ENCODE results near the gene KIF26B.
A peak's percentile ranks its signal among the peaks of the same experiment; 100 is the strongest.

KIF26B gene

DNA sequence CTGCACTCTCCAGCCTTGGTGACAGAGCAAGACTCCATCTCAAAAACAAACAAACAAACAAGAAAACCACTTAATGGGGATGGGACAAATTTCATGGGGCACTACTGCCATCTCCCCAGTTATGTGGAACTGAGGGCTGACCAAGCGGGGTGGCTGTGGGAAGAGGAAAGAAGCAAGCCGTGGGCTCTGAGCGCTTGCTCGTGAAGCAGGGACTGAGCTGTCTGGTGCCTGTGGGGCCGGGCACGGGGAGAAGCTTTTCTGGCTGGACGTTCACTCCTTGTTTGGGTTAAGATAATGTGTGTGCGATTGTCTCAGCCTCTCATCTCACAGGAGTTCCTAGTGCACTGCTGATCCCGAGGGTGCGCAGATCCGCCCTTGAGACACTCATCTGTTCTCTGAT is 22.0 kb upstream of the KIF26B start:
- no peak for DNase-seq (ENCODE audit: low read depth in 1 of 2, low spot score in 1 of 2)

DNA sequence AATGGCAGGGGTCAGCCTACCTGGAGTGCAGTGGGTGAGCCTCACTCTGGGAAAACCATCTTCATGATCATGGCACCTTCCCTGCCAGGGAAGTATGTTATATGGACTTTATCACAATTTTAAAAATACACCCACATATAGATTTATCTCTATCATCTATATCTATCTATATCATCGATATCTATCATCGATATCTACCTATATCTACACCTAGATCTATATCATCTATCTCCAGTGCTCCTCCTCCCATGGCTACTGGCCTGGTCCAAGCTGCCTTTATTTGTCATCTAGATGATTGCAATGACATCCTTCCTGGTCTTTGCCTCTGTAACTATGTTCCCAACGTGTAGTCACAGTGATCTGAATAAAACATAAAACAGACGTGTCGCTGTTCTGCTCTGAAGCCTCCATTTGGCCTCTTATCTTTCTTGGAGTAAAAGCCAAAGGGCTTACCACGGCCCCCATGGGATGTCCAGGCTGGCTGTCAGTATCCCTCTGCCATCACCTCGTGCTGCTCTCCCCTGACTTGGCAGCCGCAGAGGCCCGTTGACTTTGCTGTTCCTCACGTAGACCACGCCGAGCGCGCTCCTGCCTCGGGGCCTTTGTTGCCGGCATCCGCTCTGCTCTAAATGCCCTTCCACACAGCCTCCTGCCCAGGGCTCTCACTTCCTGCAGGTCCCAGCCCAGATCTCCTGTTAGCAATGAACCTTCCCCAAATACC is 20.6 kb upstream of the KIF26B start:
- DNase-seq (ENCODE audit: low read depth in 1 of 2, low spot score in 1 of 2) = no peak

DNA sequence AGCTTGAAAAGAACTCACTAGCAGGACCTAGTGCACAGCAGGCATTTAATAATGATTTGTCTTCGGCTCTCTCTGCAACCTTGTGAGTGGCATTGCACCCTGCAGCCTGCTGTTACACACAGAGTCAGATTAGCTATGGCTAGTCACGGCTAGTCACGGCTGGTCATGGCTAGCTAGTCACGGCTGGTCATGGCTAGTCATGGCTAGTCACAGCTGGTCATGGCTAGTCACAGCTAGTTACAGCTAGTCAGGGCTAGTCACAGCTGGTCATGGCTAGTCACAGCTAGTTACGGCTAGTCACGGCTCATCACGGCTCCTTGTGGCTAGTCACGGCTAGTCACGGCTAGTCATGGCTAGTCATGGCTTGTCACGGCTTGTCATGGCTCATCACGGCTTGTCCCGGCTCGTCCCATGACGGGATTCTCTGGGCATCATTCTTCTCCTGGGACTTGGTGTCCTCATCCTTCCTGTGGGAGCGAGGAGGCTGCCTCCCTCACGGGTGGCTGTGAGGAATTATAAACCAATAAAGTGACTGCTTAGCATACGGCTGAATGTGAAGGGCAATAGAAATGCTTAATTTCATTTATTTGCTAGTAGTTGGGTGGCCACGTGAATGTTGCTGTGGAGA is 12.5 kb upstream of the KIF26B start:
- no peak for DNase-seq (ENCODE audit: low read depth in 1 of 2, low spot score in 1 of 2)

DNA sequence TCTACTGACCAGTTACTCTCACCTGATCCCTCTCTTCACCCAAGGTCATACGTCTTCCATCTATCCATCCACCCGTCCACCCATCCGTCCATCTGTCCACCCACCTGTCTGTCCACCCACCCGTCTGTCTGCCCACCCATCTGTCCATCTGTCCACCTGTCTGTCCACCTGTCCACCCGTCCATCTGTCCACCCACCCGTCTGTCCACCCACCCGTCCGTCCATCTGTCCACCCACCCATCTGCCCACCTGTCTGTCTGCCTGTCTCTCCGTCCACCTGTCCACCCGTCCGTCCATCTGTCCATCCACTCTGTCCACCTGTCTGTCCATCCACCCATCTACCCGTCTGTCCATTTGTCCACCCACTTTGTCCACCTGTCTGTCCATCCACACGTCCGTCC is 11.8 kb upstream of the KIF26B start:
- no peak for DNase-seq (ENCODE audit: low read depth in 1 of 2, low spot score in 1 of 2)

DNA sequence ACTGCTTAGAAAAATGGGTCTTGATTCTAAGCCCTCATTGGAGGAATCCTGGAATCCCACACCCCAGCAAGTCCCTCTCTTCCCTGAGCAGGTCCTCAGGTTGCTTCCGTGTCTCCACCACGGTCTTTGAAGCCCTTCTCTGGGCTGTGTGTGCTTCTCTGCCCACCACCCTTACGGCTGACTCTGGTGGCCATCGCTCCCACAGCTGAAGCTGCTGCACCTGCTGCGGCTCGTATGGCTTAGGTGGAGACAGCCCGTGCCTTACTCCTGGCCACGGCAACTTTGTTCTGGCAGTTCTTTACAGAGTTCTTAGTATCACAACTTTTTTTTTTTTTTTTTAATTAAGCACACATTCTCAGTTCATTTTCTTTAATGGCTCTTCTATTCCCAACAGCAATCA is 10.9 kb upstream of the KIF26B start:
- DNase-seq (ENCODE audit: low read depth in 1 of 2, low spot score in 1 of 2) = no peak

DNA sequence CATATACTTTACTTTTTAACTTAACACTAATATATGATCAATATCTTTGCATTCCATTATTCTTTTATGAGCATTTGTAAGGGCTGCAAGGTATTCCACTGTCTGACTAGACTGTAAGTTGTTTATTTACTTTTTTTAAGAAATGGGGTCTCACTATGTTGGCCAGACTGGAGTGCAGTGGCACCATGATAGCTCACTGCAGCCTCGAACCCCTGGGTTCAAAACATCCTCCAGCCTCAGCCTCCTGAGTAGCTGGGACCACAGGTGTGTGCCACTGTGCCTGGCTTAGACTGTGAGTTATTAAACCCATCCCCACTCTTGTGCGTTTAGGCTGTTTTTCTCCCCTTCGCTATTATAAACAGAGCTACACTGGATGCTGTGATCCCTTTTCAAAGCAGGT is 6.7 kb upstream of the KIF26B start:
- DNase-seq (ENCODE audit: low read depth in 1 of 2, low spot score in 1 of 2) = no peak

DNA sequence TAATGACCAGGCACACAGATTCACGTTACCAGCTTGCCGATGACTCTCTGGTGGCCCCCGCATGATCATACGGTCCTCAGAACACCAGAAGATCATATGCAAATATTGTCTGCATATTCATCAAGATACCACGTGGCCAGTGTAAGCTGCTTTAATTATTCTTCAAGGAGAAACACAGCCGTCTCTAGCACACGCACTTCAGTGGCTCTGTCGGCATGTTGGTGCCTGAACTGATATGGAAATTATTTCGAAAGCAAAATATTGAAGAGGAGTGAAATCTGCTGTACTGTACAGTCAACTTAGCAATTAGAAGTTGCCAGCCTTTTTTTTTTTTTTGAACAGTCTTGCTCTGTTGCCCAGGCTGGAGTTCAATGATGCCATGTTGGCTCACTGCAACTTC is 5.9 kb upstream of the KIF26B start:
- DNase-seq (ENCODE audit: low read depth in 1 of 2, low spot score in 1 of 2) = no peak

DNA sequence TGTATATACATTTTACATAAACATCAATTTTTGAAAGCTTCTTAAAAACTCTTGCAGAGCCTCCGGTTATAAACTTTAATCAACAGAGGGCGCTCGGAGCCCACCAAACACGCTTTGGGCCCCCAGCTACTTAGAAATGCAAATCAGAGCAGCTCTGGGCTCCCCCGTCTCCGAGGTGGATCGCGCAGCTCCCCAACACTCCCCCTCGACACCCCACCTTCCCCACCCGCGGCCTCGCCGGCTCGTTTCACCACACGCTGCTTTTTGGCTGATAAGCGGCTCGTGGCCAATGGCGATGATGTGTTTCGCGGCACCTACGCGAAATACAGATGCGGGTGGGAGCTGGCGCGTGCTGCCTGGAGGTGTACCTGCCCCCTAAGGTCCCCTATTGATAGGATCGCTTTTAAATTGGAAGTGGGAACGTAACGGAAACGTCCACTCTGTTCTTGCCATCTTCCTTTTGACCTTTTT is 1.7 kb upstream of the KIF26B start:
- DNase-seq (ENCODE audit: low read depth in 1 of 2, low spot score in 1 of 2) = peak; percentile 31 to 70

DNA sequence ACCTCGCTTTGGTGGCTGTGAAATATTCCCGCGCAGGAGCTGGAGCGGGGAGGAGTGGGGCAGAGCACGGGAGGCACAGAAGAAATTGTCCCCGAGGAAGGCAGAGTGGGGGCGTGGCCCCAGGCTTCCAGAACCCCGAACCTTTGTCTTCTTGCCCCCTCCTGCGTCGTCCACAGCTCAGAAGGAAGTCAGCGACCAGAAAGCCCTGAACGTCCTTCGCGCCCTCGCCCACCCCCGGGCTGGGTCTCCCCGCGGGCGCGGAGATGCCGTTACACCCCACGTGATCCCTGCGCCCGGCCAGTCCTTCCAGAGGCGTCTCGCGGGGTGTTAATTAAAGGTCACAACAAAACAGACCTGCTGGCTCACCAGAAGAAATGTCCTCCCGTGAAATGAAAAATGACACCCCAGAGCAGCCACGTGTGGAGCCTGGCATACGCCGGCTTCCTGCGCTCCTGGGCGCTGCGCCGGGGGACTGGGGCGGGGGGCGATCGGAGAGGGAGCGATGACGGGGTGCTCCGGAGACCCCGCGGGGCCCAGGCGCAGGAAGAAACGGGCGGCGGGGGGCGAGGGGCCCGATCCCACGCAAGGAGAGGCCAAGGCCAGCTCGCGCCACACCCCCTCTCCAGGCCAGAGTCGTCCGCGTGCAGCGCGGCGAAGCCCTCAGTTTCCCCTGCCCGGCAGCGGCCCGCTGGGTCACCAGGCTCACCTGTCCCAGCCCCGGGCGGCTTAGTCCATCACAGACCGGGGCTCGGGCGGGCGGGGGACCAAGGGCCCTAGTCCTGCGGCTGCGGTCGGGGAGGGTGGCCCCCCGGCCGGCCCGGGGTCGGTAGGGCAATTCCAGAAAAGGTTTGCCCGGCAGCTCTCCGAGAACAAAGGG is 995 bp upstream of the KIF26B start:
- peak in 1 of 2 donors; percentile 5 for DNase-seq (ENCODE audit: low read depth in 1 of 2, low spot score in 1 of 2)

DNA sequence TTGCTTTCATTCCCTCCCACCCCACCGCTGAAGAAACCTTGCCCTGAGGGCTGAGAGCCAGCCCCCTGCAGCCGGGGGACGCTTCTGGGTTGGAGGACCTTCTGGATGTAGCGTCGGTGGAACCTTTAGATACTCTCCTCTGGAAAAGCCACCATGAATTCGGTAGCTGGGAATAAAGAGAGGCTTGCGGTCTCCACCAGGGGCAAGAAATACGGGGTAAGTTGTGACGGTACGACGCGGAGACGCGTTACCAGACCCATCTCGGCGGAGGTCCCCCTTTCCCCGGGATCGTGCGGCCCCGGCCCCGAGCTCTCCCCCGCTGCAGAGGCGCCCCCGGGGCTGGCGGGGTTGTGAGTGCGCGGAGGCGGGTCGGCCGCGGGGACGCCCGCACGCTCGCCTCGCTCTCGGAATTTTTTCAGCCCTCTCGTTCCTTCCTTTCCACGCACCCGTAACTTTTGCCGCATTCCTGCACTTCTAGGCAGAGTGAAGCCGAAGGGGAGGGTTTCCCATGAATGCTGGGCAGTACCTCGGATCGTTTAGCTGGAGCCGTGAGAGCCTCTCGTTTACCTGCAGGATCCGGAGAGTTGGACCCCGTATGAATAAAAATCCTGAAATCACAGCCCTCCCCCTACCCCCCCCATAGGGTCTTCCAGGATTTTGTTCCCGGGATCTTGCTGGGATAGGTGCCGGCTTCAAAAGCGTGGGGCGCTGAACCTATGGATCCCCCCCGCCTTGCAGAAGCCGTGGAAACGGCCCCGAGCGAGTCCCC is 671 bp downstream of the KIF26B start:
- DNase-seq (ENCODE audit: low read depth in 1 of 2, low spot score in 1 of 2) = no peak

DNA sequence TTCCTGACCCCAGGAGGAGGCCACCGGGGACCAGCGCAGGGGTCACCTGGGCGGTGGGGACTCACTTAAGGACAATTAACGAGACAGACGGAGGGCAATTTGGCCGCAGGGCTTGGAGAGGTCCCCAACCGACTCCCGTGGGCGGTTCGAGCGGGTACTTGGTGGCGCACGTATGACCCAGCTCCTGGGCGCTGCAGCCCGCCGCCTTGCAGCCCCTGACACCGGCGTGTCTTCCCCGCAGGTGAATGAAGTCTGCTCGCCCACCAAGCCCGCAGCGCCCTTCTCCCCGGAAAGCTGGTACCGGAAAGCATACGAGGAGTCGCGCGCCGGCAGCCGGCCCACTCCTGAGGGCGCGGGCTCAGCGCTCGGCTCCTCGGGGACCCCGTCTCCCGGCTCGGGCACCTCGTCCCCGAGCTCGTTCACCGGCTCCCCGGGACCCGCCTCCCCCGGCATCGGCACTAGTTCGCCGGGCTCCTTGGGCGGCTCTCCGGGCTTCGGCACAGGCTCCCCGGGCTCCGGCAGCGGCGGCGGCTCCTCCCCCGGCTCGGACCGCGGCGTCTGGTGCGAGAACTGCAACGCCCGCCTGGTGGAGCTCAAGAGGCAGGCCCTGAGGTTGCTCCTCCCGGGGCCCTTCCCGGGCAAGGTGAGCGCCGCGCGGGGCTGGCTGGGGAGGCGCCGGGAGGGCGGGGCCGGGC is 1.4 kb downstream of the KIF26B start:
- peak; percentile 58 to 75 for DNase-seq (ENCODE audit: low read depth in 1 of 2, low spot score in 1 of 2)

DNA sequence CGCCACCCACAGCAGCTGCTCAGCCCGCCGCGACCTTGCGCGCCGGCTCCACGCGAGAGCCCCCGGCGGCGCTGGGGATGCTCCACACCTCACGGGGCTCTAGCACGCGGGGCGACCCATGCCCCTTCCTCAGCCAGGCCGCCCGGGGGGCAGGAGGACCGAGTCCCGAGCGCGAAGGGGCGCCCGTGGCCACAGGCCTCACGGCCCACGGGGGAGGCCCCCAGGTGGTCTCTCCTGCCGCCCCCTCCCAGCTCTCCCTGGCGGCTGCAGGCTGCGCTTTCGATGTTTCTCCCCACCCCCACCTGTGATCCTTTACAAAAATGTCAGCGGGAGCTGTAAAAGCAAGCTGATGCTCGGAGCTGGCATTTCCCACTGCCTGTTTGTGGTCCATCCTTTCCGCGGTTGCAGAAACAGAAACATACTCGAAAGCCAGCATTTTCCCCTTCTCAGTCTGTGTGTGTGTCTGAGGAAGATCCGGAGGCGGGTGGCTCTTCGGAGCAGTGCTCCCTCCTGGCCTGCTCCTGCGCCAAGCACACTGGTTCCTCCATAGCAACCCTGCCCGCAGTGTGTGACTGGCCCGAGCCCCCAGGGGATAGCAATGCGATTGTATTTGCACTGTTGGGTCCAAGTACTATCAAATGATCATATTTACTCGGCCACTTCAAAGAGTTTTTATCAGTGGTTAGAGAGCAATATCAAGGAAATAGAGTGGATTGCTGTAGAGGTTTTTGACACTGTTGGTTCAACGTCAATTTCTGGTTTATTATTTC is 2.1 kb downstream of the KIF26B start:
- no peak for DNase-seq (ENCODE audit: low read depth in 1 of 2, low spot score in 1 of 2)

DNA sequence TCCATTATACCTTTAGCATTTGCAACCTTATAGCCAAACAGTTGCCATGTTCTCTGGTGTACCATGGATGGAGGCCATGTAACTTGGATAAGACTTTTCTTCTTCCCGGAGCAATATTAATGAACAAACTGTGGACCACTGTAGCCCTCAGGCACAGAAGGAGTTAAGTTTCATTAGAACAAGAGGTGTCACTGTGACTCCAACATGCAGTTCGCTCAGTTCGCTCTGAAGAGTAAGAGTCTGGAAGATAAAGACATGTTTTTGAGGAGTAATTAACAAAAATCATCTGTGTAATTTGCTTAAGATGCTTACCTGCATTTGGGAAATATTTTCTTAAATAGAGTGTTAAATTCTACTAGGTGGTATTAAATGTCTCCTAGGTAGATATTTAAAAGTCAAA is 4.1 kb downstream of the KIF26B start:
- no peak for DNase-seq (ENCODE audit: low read depth in 1 of 2, low spot score in 1 of 2)

DNA sequence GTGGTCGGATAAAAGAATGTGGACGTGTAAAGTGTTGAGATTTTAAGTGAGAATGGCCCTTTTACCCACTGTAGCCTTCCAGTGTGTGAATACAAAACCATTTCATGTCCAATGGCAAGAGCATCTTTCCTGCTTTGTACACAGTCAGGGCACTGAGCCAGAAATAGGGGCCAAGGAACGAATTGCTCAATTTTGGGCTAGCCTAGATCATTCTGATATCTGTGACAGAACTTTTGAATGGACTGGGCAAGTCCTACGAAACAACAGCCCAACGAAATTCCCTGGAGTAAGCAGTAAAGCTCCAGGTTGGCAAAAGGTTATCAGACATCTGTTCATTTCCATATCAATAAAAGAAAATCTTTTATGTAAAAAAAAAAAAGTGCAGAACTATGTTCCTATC is 5.5 kb downstream of the KIF26B start:
- DNase-seq (ENCODE audit: low read depth in 1 of 2, low spot score in 1 of 2) = no peak

DNA sequence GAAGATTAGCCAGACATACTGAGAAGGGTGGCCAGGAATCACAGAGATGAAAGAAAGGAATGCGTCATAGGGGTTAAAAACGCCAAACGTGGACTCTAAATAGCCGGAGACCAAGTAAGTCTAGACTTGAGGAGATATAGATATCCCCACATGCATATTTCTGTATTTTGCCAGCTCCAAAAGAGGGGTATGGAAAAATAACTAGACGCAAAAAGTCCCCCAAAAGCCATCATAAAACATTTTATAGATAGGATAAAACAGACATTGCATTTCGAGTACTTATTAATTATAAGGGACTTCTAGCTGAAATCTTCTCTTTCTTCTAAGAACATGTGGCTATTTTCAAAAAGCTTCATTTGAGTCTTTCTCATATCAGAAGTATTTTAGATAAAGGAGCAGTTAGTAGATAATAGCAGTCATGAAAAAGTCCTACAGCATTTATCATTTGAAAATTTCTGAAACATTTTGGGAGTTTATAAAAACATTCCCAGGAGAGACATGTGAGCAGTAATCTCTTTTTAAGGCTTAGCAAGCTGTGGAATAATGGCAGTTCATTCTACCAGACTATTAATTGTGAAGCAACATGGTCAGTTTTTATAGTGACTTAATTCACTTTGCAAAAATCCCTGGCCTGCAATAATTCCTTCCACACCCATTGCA is 6.1 kb downstream of the KIF26B start:
- no peak for DNase-seq (ENCODE audit: low read depth in 1 of 2, low spot score in 1 of 2)

DNA sequence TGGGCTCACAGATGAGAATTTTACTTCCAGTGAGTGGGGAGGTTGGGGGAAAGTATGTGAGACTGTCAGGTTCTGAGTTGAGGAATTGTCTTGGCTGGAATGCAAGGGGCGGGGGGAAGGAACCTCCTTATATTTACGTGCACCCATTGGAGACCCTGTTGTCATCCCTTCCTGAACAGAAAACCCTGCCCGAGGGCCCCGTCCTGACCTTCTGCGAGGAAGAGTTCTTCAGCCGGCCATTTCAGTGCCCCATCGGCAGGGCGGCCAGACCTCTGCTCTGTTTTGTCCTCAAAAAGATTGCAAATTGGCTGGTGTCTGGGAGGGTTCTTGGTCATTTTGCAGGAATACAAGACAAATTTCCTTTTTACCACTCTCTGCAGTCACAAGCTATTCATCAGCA is 7.1 kb downstream of the KIF26B start:
- DNase-seq (ENCODE audit: low read depth in 1 of 2, low spot score in 1 of 2) = no peak

DNA sequence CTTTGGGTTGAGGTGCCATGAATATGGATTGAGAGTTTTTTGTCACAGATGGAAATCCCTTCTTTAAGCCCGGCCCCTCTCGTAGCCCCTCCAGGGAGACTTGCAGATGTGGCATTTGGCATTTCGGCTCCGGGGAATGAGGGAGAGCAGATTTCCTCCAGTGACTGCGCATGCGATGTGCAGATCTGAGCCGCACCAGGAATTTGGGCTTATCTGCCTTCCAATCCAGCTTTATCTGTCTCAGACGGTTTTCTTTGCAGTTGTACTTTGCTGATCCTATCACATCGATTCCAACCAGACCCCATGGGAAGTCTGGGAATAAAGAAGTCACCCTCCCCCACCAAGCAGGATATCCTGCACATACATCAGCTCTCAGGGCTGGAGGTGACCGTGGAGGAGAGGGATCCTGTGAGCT is 11.7 kb downstream of the KIF26B start:
- no peak for DNase-seq (ENCODE audit: low read depth in 1 of 2, low spot score in 1 of 2)

DNA sequence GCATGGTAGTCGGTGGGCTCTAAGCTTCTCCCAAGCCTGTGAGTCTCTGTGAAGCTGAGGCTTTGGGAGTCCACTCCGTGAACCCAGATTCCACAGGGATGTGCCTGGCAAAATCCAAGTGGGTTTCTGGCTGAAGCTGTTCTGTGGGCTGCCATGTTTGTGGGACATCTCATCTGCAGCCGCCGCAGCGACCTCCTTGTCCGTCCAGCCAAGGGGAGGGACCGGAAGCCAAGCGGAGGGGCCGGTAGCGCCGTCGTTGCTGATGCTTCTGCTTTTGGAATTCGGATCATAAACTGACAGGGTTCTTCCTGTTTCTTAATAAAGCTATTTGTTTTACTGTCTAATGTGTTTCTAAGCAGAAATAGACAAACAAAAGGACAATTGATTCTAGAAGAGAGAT is 13.3 kb downstream of the KIF26B start:
- no peak for DNase-seq (ENCODE audit: low read depth in 1 of 2, low spot score in 1 of 2)

DNA sequence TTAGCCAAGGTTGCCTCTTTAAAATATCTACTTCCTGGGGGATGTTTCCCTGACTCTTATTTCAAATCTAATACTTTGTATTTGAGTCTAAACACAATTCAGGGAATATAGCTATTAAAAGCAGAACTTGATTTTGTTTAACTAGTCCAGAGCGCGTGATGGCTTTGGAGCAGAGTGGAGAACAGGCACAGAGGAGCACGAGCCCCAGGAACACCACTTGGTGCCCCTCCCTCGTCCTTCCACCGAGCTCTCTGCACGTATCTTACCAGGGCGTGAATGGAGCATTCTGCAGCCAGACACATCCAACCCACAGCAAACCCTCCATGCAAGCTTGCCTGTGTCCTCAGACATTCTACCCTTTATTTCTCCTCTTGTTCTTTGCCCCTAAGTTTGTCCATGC is 14.1 kb downstream of the KIF26B start:
- no peak for DNase-seq (ENCODE audit: low read depth in 1 of 2, low spot score in 1 of 2)

Measured in activated CD4-positive, alpha-beta T cell treated with anti-CD3 and anti-CD28 coated beads, Interleukin-2, amount 50 U/mL, for 24 hours (primary cell).